K562 (cell line): Measurements from ENCODE around the gene RNF151. TPM values are rescaled to one million over a fixed set of nuclear protein-coding genes. Genes with fewer than 3 reads are reported as not detected.

Source experiments
- ATAC-seq: fragments of 200-7000 bp; cut with Tn5 transposase; 3 replicates; pipeline ENCODE4 v1.9.1; 2020; ENCODE audit warnings: moderate library complexity
- BruUV-seq: library from RNA; stranded (reverse); fragments of 400-500 nt; replicated peaks from 2 replicates; lab custom pipeline; 2021; lab: Mats Ljungman, UMichigan
- CTCF ChIA-PET: fragments of 300-600 bp; formaldehyde crosslinking; extraction: SDS; loops from one replicate; lab custom pipeline; 2021; ENCODE audit warnings: low intra/inter-chr PET ratio; lab: Yijun Ruan, JAX
- POLR2A ChIA-PET: fragments of 300-600, 350-650 bp; sonication (Branson Sonifier 250); formaldehyde crosslinking; extraction: SDS; loops from one replicate; lab custom pipeline; 2021; ENCODE audit warnings: antibody characterized with exemption, inconsistent platforms; lab: Yijun Ruan, JAX
- DNase-seq, 4 experiments: peaks; one replicate each; pipeline versions ENCODE4 v3.0.0 to v3.0.0-alpha.2; 2011 to 2018; ENCODE audit warnings: low spot score in 3 of 4, mixed read lengths in 3 of 4; ENCODE audit errors: extremely low read depth in 1 of 4
- FAIRE-seq: peaks from 2 replicates; lab custom pipeline; 2011; peaks lifted over from hg19 to GRCh38; lab: Jason Lieb, UNC
- H2AFZ ChIP-seq: 2 replicates; pipeline ENCODE4 v1.6.0; 2011; ENCODE audit warnings: low read depth, low read length, control low read depth, inconsistent platforms
- H3K27ac ChIP-seq: fragments of 200-600 bp; 3 replicates; pipeline ENCODE4 v1.8.0; 2011; ENCODE audit warnings: low read depth, mild to moderate bottlenecking, control low read depth, inconsistent platforms, low read length, moderate library complexity, mixed read lengths; ENCODE audit errors: extremely low read depth
- H3K27me3 ChIP-seq, 2 experiments: fragments of 300-600 bp in 1 of 2; 2 replicates in 1 of 2; 3 replicates in 1 of 2; pipeline versions ENCODE4 v1.6.0 to v1.8.0; 2011; ENCODE audit warnings: inconsistent platforms in 2 of 2, low read length in 2 of 2, mild to moderate bottlenecking in 1 of 2, mixed read lengths in 1 of 2, moderate library complexity in 1 of 2; ENCODE audit not compliant: control insufficient read depth in 2 of 2, insufficient read depth in 2 of 2
- H3K36me3 ChIP-seq: fragments of 300-600 bp; 3 replicates; pipeline ENCODE4 v1.8.0; 2011; ENCODE audit warnings: mild to moderate bottlenecking, low read length, inconsistent platforms; ENCODE audit not compliant: control insufficient read depth, insufficient read depth
- H3K4me1 ChIP-seq, 2 experiments: fragments of 200-600 bp in 1 of 2; replicated peaks in 1 of 2; 2 replicates in 1 of 2; 3 replicates in 1 of 2; pipeline versions ENCODE4 v1.5.1 to v1.8.0; 2011; ENCODE audit warnings: inconsistent platforms in 2 of 2, low read length in 2 of 2, mild to moderate bottlenecking in 1 of 2, mixed read lengths in 1 of 2, moderate library complexity in 1 of 2; ENCODE audit not compliant: control insufficient read depth in 2 of 2, insufficient read depth in 2 of 2
- H3K4me2 ChIP-seq: 2 replicates; pipeline ENCODE4 v1.6.1; 2011; ENCODE audit warnings: low read length, control low read depth, inconsistent platforms, mixed read lengths; ENCODE audit not compliant: insufficient read depth
- H3K4me3 ChIP-seq: fragments of 200-600 bp; sonication (generic), shearing (Covaris generic); 2 replicates; pipeline ENCODE4 v1.5.1; 2016; ENCODE audit warnings: control low read depth, inconsistent platforms
- H3K79me2 ChIP-seq: fragments of 200-600 bp; 3 replicates; pipeline ENCODE4 v1.8.0; 2011; ENCODE audit warnings: low read length, inconsistent platforms; ENCODE audit not compliant: control insufficient read depth, insufficient read depth
- H3K9ac ChIP-seq, 2 experiments: 2 replicates each; pipeline versions ENCODE4 v1.6.0 to v1.6.1; 2011; ENCODE audit warnings: low read depth in 2 of 2, low read length in 2 of 2, control low read depth in 1 of 2, inconsistent platforms in 1 of 2, mild to moderate bottlenecking in 1 of 2, mixed read lengths in 1 of 2; ENCODE audit not compliant: insufficient read depth in 1 of 2
- H3K9me1 ChIP-seq: one replicate; pipeline ENCODE4 v1.6.0; 2011; ENCODE audit warnings: inconsistent platforms, mild to moderate bottlenecking, low read length, moderate library complexity; ENCODE audit not compliant: control insufficient read depth, insufficient read depth
- H3K9me3 ChIP-seq: replicated peaks from 2 replicates; pipeline ENCODE4 v1.5.1; 2011; ENCODE audit warnings: low read depth, low read length, inconsistent platforms; ENCODE audit not compliant: control insufficient read depth, insufficient read depth
- H4K20me1 ChIP-seq: replicated peaks from 2 replicates; pipeline ENCODE4 v1.6.1; 2011; ENCODE audit warnings: low read length, inconsistent platforms, mixed read lengths; ENCODE audit not compliant: control insufficient read depth, insufficient read depth
- KLF16 ChIP-seq: IDR thresholded peaks from 2 replicates; pipeline ENCODE4 v1.6.1; 2016; ENCODE audit warnings: antibody characterized with exemption
- RBFOX2 ChIP-seq: fragments of 200-400 bp; formaldehyde crosslinking; IDR thresholded peaks from 2 replicates; pipeline ENCODE4 v1.6.1; 2017; ENCODE audit warnings: low read depth, mild to moderate bottlenecking, low read length, moderate library complexity
- WGBS: fragments of 100-300 bp; shearing (Covaris generic); methylation state at CpG from one replicate; pipeline ENCODE4 v1.1.6; 2016; ENCODE audit warnings: low coverage, mixed read lengths; ENCODE audit not compliant: insufficient coverage; ENCODE audit errors: missing lambda C conversion rate; 5-methylcytosine and 5-hydroxymethylcytosine counted together
- in situ Hi-C: fragments of 300-500 bp; cut with MboI; formaldehyde crosslinking; loops from 4 replicates; pipeline ENCODE4 v1.15.0; 2018; ENCODE audit warnings: inconsistent platforms, mixed read lengths
- intact Hi-C: fragments of 100-400 bp; cut with micrococcal nuclease; formaldehyde crosslinking; loops from 2 replicates; pipeline ENCODE4 v1.14.2; 2022
- polyA plus RNA-seq, 8 experiments: library from polyadenylated mRNA; depleted of rRNA in 4 of 8; stranded (reverse) in 5 of 8; unstranded in 3 of 8; fragments of >200 nt; fragmentation: Nextera tagmentation in 2 of 8; fragmentation: Illumina TruSeq in 1 of 8; extraction: Ambion mirVana in 2 of 8; extraction: Trizol in 1 of 8; gene quantifications; 2 replicates each; pipeline versions ENCODE4 v1.2.1 to v1.2.3, GENCODE V29; 2011 to 2014; ENCODE audit warnings: inconsistent platforms in 1 of 8, missing spikeins in 1 of 8
- total RNA-seq, 7 experiments: library from RNA; depleted of rRNA in 6 of 7; stranded (reverse); fragments of >200 nt in 6 of 7; fragmentation: Illumina TruSeq in 2 of 7; extraction: Trizol in 2 of 7; gene quantifications; 2 replicates each; pipeline versions ENCODE4 v1.2.1 to v1.2.3, GENCODE V29; 2011 to 2021; ENCODE audit warnings: low replicate concordance in 1 of 7
- TF ChIP-seq, protein P1 (sequence below): sonication (generic); formaldehyde crosslinking; IDR thresholded peaks from 2 replicates; pipeline ENCODE4 v1.8.1; 2023; ENCODE audit warnings: mild to moderate bottlenecking, missing genetic modification reagents

Gene RNF151
- total and polyA plus RNA-seq, 9 of the 15 experiments (the other 6 are each of a cell fraction or from before 2014, with no cell fraction given): not detected

DNA sequence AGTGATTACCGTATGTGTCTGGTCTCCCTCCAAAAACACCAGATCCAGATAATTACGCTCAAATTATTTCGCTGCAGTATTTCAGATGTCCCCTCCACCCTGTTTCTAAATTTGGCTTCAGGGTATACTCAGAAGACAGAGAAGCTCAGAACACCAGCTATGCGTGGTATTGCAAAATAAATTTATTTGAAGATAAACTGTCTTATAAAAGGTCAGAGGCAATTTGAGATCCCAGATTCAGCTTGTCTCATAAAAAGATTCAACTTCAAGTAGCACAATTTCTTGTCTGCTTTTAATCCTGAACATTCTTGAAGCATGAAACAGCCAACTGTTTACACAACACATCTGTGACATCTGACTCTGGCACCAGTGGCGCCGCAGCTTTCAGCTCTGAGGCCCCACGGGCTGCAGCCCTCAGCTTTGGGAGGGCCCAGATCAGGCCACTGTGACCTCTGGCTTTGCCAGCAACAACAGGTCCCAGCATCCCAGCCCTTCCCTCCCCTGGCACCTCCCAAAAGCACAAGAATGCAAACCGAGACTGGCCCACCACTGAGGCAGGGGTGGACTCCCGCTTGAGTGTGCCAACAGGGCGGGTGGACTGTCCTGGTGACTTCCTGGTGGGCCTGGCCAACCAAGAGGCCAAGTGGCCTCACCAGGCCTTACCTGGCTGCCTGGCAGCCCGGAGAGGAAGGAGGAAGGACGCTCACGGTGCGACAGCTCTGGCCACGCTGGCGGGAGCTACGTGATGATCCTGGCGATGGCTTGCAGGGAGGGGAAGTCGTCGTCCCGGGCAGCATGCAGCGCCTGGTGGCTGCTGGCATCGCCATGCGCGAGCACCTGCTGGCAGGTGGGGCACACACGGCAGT lies 31.1 kb downstream of the RNF151 start:
- POLR2A ChIA-PET: interaction anchor here (0.6 to 3.8 kb wide), 8 partner anchors 11 to 158 kb away, joined by 3 to 16 read pairs (median 4); partner anchors contain the start of genes RPS2, TRAF7 and ZNF598
- FAIRE-seq (no peak), DNase-seq (no peak), ATAC-seq (no peak)
- BruUV-seq: no TSS peak
- Histone ChIP-seq H3K27me3 (no peaks in the 10 kb centered on the region), H3K9me3 (no peaks in the 10 kb centered on the region), H3K36me3 (peaks cover 76% of the 10 kb centered on the region), H3K9ac (peak overlapping the region in 1 of 2 experiments; percentile 13; a peak in 1 of 4 replicates), H3K9me1 (no peaks in the 10 kb centered on the region), H2AFZ (no peak overlapping the region), H3K4me3 (no peak overlapping the region), H3K27ac (no peak overlapping the region), H3K79me2 (peaks cover 31% of the 10 kb centered on the region), H3K4me2 (no peak overlapping the region), H4K20me1 (no peaks in the 10 kb centered on the region; the same call in none of the 2 replicates), H3K4me1 (peaks cover 12 to 51% of the 10 kb centered on the region in 2 experiments)
- in situ Hi-C loops (no loop called here), intact Hi-C loops (no loop called here)
- TF ChIP-seq KLF16: no peak
- TF ChIP-seq, protein P1, sequence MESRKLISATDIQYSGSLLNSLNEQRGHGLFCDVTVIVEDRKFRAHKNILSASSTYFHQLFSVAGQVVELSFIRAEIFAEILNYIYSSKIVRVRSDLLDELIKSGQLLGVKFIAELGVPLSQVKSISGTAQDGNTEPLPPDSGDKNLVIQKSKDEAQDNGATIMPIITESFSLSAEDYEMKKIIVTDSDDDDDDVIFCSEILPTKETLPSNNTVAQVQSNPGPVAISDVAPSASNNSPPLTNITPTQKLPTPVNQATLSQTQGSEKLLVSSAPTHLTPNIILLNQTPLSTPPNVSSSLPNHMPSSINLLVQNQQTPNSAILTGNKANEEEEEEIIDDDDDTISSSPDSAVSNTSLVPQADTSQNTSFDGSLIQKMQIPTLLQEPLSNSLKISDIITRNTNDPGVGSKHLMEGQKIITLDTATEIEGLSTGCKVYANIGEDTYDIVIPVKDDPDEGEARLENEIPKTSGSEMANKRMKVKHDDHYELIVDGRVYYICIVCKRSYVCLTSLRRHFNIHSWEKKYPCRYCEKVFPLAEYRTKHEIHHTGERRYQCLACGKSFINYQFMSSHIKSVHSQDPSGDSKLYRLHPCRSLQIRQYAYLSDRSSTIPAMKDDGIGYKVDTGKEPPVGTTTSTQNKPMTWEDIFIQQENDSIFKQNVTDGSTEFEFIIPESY (CRISPR knock-in tag): 0 out of 2 replicates have a peak, but pooled peaks have one; percentile 42
- TF ChIP-seq RBFOX2: peak; percentile 43
- WGBS: 92% methylated on average over 23 of the region's 26 CpGs
- CTCF ChIA-PET: no interaction called here
